ENCODE data around the gene PDP2. TPM values are rescaled to one million over a fixed set of nuclear protein-coding genes. Genes with fewer than 3 reads are reported as not detected.
"Not testable (repeated sequence)": the region's sequence is repeated elsewhere in the genome, so short reads cannot be mapped to it uniquely, and the experiment has no call there.

PDP2 gene
- total RNA-seq, 1 donor from 2014 or later: 16.1 TPM

- no peaks in the 10 kb centered on the region for H3K27me3 Mint-ChIP-seq
- H3K9me3 Mint-ChIP-seq: no peaks in the 10 kb centered on the region
- H3K27ac Mint-ChIP-seq: no peak overlapping the region
- no peak overlapping the region for H3K4me3 Mint-ChIP-seq
- no peaks in the 10 kb centered on the region for H3K36me3 Mint-ChIP-seq
- TF ChIP-seq CTCF (conservative IDR thresholded peaks at IDR 0.05): no peak
- H3K4me1 Mint-ChIP-seq (ENCODE audit: unreplicated experiment): no peaks in the 10 kb centered on the region
- no peak for DNase-seq (ENCODE audit: extremely low spot score, unreplicated experiment)
Observed at GRCh38 chr16:66862023-66862520, 18.2 kb upstream of the PDP2 start.

- H3K27ac Mint-ChIP-seq: no peak overlapping the region
- H3K27me3 Mint-ChIP-seq: peaks cover 5% of the 10 kb centered on the region
- H3K4me1 Mint-ChIP-seq (ENCODE audit: unreplicated experiment): peaks cover 4% of the 10 kb centered on the region
- H3K9me3 Mint-ChIP-seq: no peaks in the 10 kb centered on the region
- DNase-seq (ENCODE audit: extremely low spot score, unreplicated experiment): no peak
- TF ChIP-seq CTCF (conservative IDR thresholded peaks at IDR 0.05): no peak
- H3K36me3 Mint-ChIP-seq: no peaks in the 10 kb centered on the region
- no peak overlapping the region for H3K4me3 Mint-ChIP-seq
Observed at GRCh38 chr16:66863707-66864106, 16.6 kb upstream of the PDP2 start.

- Mint-ChIP-seq H3K27me3 (peaks cover 9% of the 10 kb centered on the region), H3K4me3 (no peak overlapping the region), H3K27ac (no peak overlapping the region), H3K4me1 (ENCODE audit: unreplicated experiment) (peaks cover 16% of the 10 kb centered on the region), H3K36me3 (no peaks in the 10 kb centered on the region), H3K9me3 (no peaks in the 10 kb centered on the region)
- DNase-seq (ENCODE audit: extremely low spot score, unreplicated experiment): no peak
- TF ChIP-seq CTCF (conservative IDR thresholded peaks at IDR 0.05): no peak
Observed at GRCh38 chr16:66869424-66869823, 10.9 kb upstream of the PDP2 start.

GRCh38 chr16:66871363-66871762, 9.0 kb upstream of the PDP2 start:
- not testable (repeated sequence) for H3K9me3 Mint-ChIP-seq; H3K4me3 Mint-ChIP-seq; H3K27ac Mint-ChIP-seq; DNase-seq (ENCODE audit: extremely low spot score, unreplicated experiment); H3K27me3 Mint-ChIP-seq; H3K36me3 Mint-ChIP-seq
- peaks cover 17% of the 10 kb centered on the region for H3K4me1 Mint-ChIP-seq (ENCODE audit: unreplicated experiment)

- Mint-ChIP-seq H3K36me3 (no peaks in the 10 kb centered on the region), H3K4me1 (ENCODE audit: unreplicated experiment) (peaks cover 17% of the 10 kb centered on the region), H3K27ac (no peak overlapping the region), H3K9me3 (no peaks in the 10 kb centered on the region), H3K4me3 (no peak overlapping the region), H3K27me3 (peaks cover 9% of the 10 kb centered on the region)
- DNase-seq (ENCODE audit: extremely low spot score, unreplicated experiment): no peak
- no peak for TF ChIP-seq CTCF (conservative IDR thresholded peaks at IDR 0.05)
Observed at GRCh38 chr16:66871840-66872239, 8.5 kb upstream of the PDP2 start.

- Mint-ChIP-seq H3K9me3 (no peaks in the 10 kb centered on the region), H3K4me1 (ENCODE audit: unreplicated experiment) (peaks cover 17% of the 10 kb centered on the region), H3K27ac (peak overlapping the region; percentile 66), H3K36me3 (no peaks in the 10 kb centered on the region), H3K27me3 (peaks cover 9% of the 10 kb centered on the region), H3K4me3 (peak overlapping the region; percentile 82)
- TF ChIP-seq CTCF (conservative IDR thresholded peaks at IDR 0.05): no peak
- DNase-seq (ENCODE audit: extremely low spot score, unreplicated experiment): no peak
Observed at GRCh38 chr16:66872559-66872942, 7.8 kb upstream of the PDP2 start.
